Right renal cortex interstitium (tissue), 3 donors: ENCODE results near the gene LRR1. TPM values are rescaled to one million over a fixed set of nuclear protein-coding genes. Genes with fewer than 3 reads are reported as not detected.
"Not testable (repeated sequence)": the region's sequence is repeated elsewhere in the genome, so short reads cannot be mapped to it uniquely, and the experiment has no call there.

Experiments used
- DNase-seq, 3 donors: peaks; one replicate each; pipeline ENCODE4 v3.0.0-alpha.2; 2013; ENCODE audit warnings: low read depth in 3 of 3, low spot score in 2 of 3
- polyA plus RNA-seq, 3 donors: library from polyadenylated mRNA; unstranded; fragments of 120-200 nt; gene quantifications; one replicate each; pipeline ENCODE4 v1.2.1, GENCODE V29; 2013; ENCODE audit not compliant: insufficient read length in 3 of 3

Gene LRR1
- polyA plus RNA-seq, 3 donors = 11.0 to 13.2 (median 12.1) TPM

- no peak for DNase-seq
These were observed 25.4 kb downstream of the LRR1 start for GRCh38 chr14:49623941-49624839.

- peak; percentile 86 to 88 (median 87) for DNase-seq
These were observed 35.2 kb downstream of the LRR1 start for GRCh38 chr14:49633640-49634546.

- DNase-seq = peak; percentile 69 to 74 (median 72)
These were observed 36.0 kb downstream of the LRR1 start, which contains the start of gene DNAAF2 for GRCh38 chr14:49634547-49635334. Gene DNAAF2, minus strand, starts transcription at chr14:49635244. Its CDS starts 95 bp downstream, at chr14:49635149.

GRCh38 chr14:49636866-49637265, 38.1 kb downstream of the LRR1 start:
- no peak for DNase-seq

- no peak for DNase-seq
These were observed 38.9 kb downstream of the LRR1 start for GRCh38 chr14:49637534-49638078.

GRCh38 chr14:49640540-49641417, 42.0 kb downstream of the LRR1 start:
- DNase-seq = no peak

GRCh38 chr14:49641697-49642129, 43.0 kb downstream of the LRR1 start:
- DNase-seq = no peak

GRCh38 chr14:49642163-49642562, 43.4 kb downstream of the LRR1 start:
- no peak for DNase-seq

- no peak for DNase-seq
These were observed 54.8 kb downstream of the LRR1 start for GRCh38 chr14:49653508-49653907.

GRCh38 chr14:49654511-49654910, 55.8 kb downstream of the LRR1 start:
- DNase-seq = no peak

- DNase-seq = not testable (repeated sequence)
These were observed 58.8 kb downstream of the LRR1 start for GRCh38 chr14:49657500-49657899.

- no peak for DNase-seq
These were observed 61.1 kb downstream of the LRR1 start for GRCh38 chr14:49659526-49660455.

Other genes starting within 250 kb of the LRR1 start
- gene RPS29, start 12.6 kb upstream of the LRR1 start, polyA plus RNA-seq = 1,000 to 10,000 TPM; 1,554 to 1,852 (median 1,615) TPM
- 100 to 1,000 TPM; 200 to 245 (median 210) TPM for gene RPL36AL, start 21.7 kb downstream of the LRR1 start, polyA plus RNA-seq
- 1 to 10 TPM; 6.7 to 8.5 (median 7.2) TPM for gene MGAT2, start 21.9 kb downstream of the LRR1 start, polyA plus RNA-seq
- gene DNAAF2, start 36.3 kb downstream of the LRR1 start, polyA plus RNA-seq = 10 to 100 TPM; 17.5 to 18.7 (median 18.0) TPM
- 10 to 100 TPM; 14.1 to 15.9 (median 14.9) TPM for gene POLE2, start 89.3 kb downstream of the LRR1 start, polyA plus RNA-seq
- 1 to 10 TPM; 4.7 to 6.5 (median 5.5) TPM for gene KLHDC1, start 94.2 kb downstream of the LRR1 start, polyA plus RNA-seq
- 100 to 1,000 TPM; 167 to 179 (median 168) TPM for gene KLHDC2, start 169.2 kb downstream of the LRR1 start, polyA plus RNA-seq